H1 (cell line): ENCODE results near the gene HOMER1.

Source experiments
- EZH2 ChIP-seq: fragments of 200-600 bp; sonication (generic); IDR thresholded peaks from 2 replicates; pipeline ENCODE4 v1.7.1; 2012; ENCODE audit warnings: low read depth, mild to moderate bottlenecking, moderate library complexity, low read length, inconsistent platforms; ENCODE audit not compliant: severe bottlenecking
- USF2 ChIP-seq: IDR thresholded peaks from 2 replicates; pipeline ENCODE4 v1.6.1; 2011; ENCODE audit warnings: low read length, improper control_type of control experiment
- ZNF274 ChIP-seq: IDR thresholded peaks from 2 replicates; pipeline ENCODE4 v1.7.0; 2012; ENCODE audit warnings: low read length, borderline replicate concordance; ENCODE audit errors: extremely low read depth

- TF ChIP-seq ZNF274 (no peak), USF2 (no peak), EZH2 (no peak)
Observed at GRCh38 chr5:79481574-79481973, 32.4 kb downstream of the HOMER1 start.
